Measurements from ENCODE around the gene CDC34.
A peak's percentile ranks its signal among the peaks of the same experiment; 100 is the strongest.

The CDC34 gene

GRCh38 chr19:547117-547516 is 15.6 kb downstream of the CDC34 start:
- DNase-seq = no peak

GRCh38 chr19:547836-548720 is 16.5 kb downstream of the CDC34 start:
- DNase-seq = no peak

GRCh38 chr19:548886-549830 is 17.6 kb downstream of the CDC34 start:
- DNase-seq = no peak

- DNase-seq = no peak
These were observed 23.3 kb downstream of the CDC34 start for GRCh38 chr19:554817-555216.

GRCh38 chr19:555474-555808 is 23.9 kb downstream of the CDC34 start:
- no peak for DNase-seq

- DNase-seq = no peak
These were observed 25.2 kb downstream of the CDC34 start for GRCh38 chr19:556611-557382.

- DNase-seq = no peak
These were observed 27.3 kb downstream of the CDC34 start for GRCh38 chr19:558770-559439.

- no peak for DNase-seq
These were observed 28.6 kb downstream of the CDC34 start for GRCh38 chr19:560121-560520.

- DNase-seq = no peak
These were observed 34.8 kb downstream of the CDC34 start for GRCh38 chr19:566403-566802.

- no peak for DNase-seq
These were observed 35.3 kb downstream of the CDC34 start for GRCh38 chr19:566844-567243.

GRCh38 chr19:567296-567900 is 35.8 kb downstream of the CDC34 start:
- no peak for DNase-seq

GRCh38 chr19:570251-570686 is 38.7 kb downstream of the CDC34 start:
- no peak for DNase-seq

- DNase-seq = no peak
These were observed 39.5 kb downstream of the CDC34 start for GRCh38 chr19:570937-571565.

- no peak for DNase-seq
These were observed 40.0 kb downstream of the CDC34 start for GRCh38 chr19:571566-571974.

GRCh38 chr19:572140-572742 is 40.7 kb downstream of the CDC34 start, which contains the start of gene BSG:
Gene BSG (plus strand): TSS chr19:572596. CDS start chr19:572635, 39 bp downstream.
- DNase-seq = peak; percentile 96

GRCh38 chr19:572743-573518 is 41.4 kb downstream of the CDC34 start:
- DNase-seq = no peak

GRCh38 chr19:573519-573825 is 41.9 kb downstream of the CDC34 start:
- no peak for DNase-seq

GRCh38 chr19:574658-575526 is 43.3 kb downstream of the CDC34 start:
- DNase-seq = no peak

Measured in NCI-H2107 (cell line).